Glutamatergic neuron (in vitro differentiated cells): ENCODE measurements around the gene NAV2. TPM values are rescaled to one million over a fixed set of nuclear protein-coding genes. Genes with fewer than 3 reads are reported as not detected.

ENCODE experiments used
- DNase-seq: peaks from one replicate; pipeline ENCODE4 v3.0.0; 2022
- H3K27ac Mint-ChIP-seq: one replicate; pipeline ENCODE4 v1.8.0; 2020; ENCODE audit warnings: mild to moderate bottlenecking, mixed read lengths, inconsistent platforms; ENCODE audit not compliant: unreplicated experiment
- H3K27me3 Mint-ChIP-seq: one replicate; pipeline ENCODE4 v1.8.0; 2020; ENCODE audit warnings: mild to moderate bottlenecking, moderate library complexity, mixed read lengths, inconsistent platforms; ENCODE audit not compliant: unreplicated experiment
- H3K36me3 Mint-ChIP-seq: one replicate; pipeline ENCODE4 v1.8.0; 2020; ENCODE audit warnings: mild to moderate bottlenecking, mixed read lengths, inconsistent platforms; ENCODE audit not compliant: unreplicated experiment
- H3K4me1 Mint-ChIP-seq: one replicate; pipeline ENCODE4 v1.8.0; 2020; ENCODE audit warnings: mild to moderate bottlenecking, low read depth, mixed read lengths, inconsistent platforms; ENCODE audit not compliant: unreplicated experiment
- H3K4me3 Mint-ChIP-seq: one replicate; pipeline ENCODE4 v1.8.0; 2020; ENCODE audit warnings: mild to moderate bottlenecking, mixed read lengths, inconsistent platforms; ENCODE audit not compliant: unreplicated experiment
- H3K9me3 Mint-ChIP-seq: one replicate; pipeline ENCODE4 v1.8.0; 2020; ENCODE audit warnings: mild to moderate bottlenecking, moderate library complexity, mixed read lengths, inconsistent platforms; ENCODE audit not compliant: unreplicated experiment
- total RNA-seq: library from RNA; stranded (reverse); fragmentation: NEBNext Ultra II Directional; extraction: Animal tissue kit (Norgen Biotek cat#: 25700); gene quantifications from one replicate; pipeline ENCODE4 v1.2.1, GENCODE V29; 2021; ENCODE audit not compliant: unreplicated experiment
- TF ChIP-seq, protein P1 (sequence below): fragments of 200-600 bp; sonication (generic); IDR thresholded peaks from one replicate; pipeline ENCODE4 v1.5.0; 2021; ENCODE audit not compliant: partially characterized antibody, unreplicated experiment

Gene NAV2
- total RNA-seq, 1 donor from 2014 or later = 117 TPM

DNA sequence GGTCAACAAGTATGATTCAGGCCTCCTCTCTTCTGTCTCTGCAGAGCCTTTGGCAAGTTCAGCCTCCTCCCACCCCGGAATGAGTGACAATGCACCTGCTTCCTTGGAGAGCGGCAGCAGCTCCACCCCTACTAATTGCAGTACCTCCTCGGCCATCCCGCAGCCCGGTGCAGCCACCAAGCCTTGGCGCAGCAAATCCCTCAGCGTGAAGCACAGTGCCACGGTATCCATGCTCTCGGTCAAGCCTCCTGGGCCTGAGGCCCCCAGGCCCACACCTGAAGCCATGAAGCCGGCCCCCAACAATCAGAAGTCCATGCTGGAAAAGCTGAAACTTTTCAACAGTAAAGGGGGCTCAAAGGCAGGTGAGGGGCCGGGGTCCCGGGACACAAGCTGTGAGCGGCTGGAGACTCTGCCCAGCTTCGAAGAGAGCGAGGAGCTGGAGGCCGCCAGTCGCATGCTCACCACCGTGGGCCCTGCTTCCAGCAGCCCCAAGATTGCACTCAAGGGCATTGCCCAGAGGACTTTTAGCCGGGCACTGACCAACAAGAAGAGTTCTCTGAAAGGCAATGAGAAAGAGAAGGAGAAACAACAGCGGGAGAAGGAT, 220.6 kb downstream of the NAV2 start:
- Mint-ChIP-seq H3K27ac (no peak overlapping the region), H3K4me3 (no peak overlapping the region), H3K27me3 (peaks cover 4% of the 10 kb centered on the region), H3K9me3 (peaks cover 4% of the 10 kb centered on the region), H3K4me1 (no peaks in the 10 kb centered on the region), H3K36me3 (no peaks in the 10 kb centered on the region)
- TF ChIP-seq, protein P1, sequence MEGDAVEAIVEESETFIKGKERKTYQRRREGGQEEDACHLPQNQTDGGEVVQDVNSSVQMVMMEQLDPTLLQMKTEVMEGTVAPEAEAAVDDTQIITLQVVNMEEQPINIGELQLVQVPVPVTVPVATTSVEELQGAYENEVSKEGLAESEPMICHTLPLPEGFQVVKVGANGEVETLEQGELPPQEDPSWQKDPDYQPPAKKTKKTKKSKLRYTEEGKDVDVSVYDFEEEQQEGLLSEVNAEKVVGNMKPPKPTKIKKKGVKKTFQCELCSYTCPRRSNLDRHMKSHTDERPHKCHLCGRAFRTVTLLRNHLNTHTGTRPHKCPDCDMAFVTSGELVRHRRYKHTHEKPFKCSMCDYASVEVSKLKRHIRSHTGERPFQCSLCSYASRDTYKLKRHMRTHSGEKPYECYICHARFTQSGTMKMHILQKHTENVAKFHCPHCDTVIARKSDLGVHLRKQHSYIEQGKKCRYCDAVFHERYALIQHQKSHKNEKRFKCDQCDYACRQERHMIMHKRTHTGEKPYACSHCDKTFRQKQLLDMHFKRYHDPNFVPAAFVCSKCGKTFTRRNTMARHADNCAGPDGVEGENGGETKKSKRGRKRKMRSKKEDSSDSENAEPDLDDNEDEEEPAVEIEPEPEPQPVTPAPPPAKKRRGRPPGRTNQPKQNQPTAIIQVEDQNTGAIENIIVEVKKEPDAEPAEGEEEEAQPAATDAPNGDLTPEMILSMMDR = no peak
- DNase-seq = no peak

DNA sequence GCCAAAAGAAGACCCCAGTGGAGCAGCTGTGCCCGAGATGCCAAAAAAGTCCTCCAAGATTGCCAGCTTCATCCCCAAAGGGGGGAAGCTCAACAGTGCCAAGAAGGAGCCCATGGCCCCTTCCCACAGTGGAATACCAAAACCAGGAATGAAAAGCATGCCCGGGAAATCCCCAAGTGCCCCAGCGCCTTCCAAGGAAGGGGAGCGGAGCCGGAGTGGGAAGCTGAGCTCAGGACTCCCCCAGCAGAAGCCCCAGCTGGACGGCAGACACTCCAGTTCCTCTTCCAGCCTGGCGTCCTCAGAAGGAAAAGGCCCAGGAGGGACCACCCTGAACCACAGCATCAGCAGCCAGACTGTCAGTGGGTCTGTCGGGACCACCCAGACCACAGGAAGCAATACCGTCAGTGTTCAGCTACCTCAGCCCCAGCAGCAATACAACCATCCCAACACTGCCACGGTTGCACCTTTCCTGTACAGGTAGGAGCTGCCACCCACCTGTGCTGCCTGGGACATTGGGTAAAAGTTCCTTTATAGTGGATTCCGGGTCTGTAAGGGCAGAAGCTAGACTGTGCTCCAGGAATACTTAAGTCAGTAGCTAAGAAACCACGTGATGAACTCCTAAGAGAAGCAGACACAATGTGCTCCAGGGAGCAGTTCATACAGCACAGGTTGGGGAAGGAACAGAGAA, 221.3 kb downstream of the NAV2 start:
- no peak for DNase-seq
- no peak overlapping the region for H3K27ac Mint-ChIP-seq
- H3K4me3 Mint-ChIP-seq = no peak overlapping the region
- TF ChIP-seq, protein P1 = no peak
- H3K4me1 Mint-ChIP-seq = no peaks in the 10 kb centered on the region
- peaks cover 4% of the 10 kb centered on the region for H3K27me3 Mint-ChIP-seq
- H3K9me3 Mint-ChIP-seq = peaks cover 4% of the 10 kb centered on the region
- H3K36me3 Mint-ChIP-seq = no peaks in the 10 kb centered on the region

DNA sequence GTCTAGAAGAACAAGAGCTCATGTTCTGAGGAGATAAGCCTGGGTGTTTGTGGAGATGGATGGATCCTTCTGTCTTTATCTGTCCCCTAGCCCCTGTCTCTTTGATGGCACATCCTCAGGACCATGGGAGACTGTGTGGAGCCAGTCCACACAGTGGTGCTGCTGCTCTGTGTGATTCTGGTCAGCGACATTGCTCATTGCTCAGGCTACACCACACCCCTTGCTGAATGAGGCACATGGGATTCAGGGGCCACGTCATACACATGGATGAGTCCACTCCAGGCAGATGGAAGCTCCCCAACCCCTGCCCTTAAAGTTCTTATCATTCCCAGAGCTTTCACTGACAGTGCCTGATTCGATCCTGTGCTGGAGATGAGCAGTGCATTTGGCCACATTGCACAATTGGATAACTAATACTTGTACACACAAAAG, 222.2 kb downstream of the NAV2 start:
- H3K4me3 Mint-ChIP-seq = no peak overlapping the region
- peaks cover 4% of the 10 kb centered on the region for H3K27me3 Mint-ChIP-seq
- no peak overlapping the region for H3K27ac Mint-ChIP-seq
- TF ChIP-seq, protein P1 = no peak
- DNase-seq = no peak
- H3K9me3 Mint-ChIP-seq = peaks cover 4% of the 10 kb centered on the region
- no peaks in the 10 kb centered on the region for H3K4me1 Mint-ChIP-seq
- H3K36me3 Mint-ChIP-seq = no peaks in the 10 kb centered on the region

DNA sequence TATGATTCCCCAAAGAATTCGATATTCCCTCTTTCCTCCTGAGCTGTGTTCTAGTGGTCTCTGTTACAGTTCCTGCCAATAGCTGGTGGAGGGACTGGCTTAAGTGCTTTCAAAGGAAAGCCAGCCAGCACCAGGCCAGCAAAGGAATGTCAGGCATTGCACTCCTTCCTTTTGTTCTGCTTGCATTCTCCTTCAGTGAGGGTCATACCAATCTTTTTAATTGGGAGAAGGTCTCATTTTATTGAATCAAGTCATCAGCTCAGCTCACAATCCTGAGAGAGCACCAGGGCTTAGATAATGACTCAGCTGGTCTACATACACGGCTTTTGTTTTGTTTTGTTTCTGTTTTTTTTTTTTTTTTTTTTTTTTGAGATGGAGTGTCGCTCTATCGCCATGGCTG, 222.9 kb downstream of the NAV2 start:
- TF ChIP-seq, protein P1 = no peak
- Mint-ChIP-seq H3K27me3 (peaks cover 4% of the 10 kb centered on the region), H3K9me3 (peaks cover 2% of the 10 kb centered on the region), H3K36me3 (no peaks in the 10 kb centered on the region), H3K27ac (no peak overlapping the region), H3K4me3 (no peak overlapping the region), H3K4me1 (no peaks in the 10 kb centered on the region)
- DNase-seq = no peak

DNA sequence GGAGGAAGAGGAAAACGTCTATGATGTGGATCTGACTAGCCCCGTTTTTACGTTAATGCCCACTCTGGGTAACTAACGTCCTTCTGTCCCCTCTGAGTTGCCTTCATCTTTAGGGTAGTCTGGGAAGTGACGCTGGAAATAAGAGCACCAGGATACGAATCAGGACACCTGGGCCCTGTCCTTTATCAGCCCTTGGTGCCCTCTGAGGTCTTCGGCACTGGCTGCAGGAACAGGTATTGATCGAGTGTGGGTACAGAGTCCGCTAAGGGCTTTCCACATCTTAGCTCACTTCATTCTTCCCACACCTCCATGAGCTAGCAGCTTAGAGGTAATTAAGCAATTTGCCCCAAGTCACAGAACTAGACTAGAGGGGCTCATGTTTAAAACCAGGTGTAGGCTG, 223.8 kb downstream of the NAV2 start:
- H3K27me3 Mint-ChIP-seq = peaks cover 4% of the 10 kb centered on the region
- no peak overlapping the region for H3K27ac Mint-ChIP-seq
- no peaks in the 10 kb centered on the region for H3K36me3 Mint-ChIP-seq
- DNase-seq = no peak
- no peaks in the 10 kb centered on the region for H3K4me1 Mint-ChIP-seq
- peaks cover 2% of the 10 kb centered on the region for H3K9me3 Mint-ChIP-seq
- no peak overlapping the region for H3K4me3 Mint-ChIP-seq
- TF ChIP-seq, protein P1 = no peak
